IMR-90 (cell line): ENCODE results near the gene SPATA21.

Experiments
- FOS ChIP-seq: fragments of 150-350 bp; IDR thresholded peaks from 2 replicates; pipeline ENCODE4 v1.6.1; 2016; ENCODE audit warnings: low read depth, low read length
- POLR2A ChIP-seq: IDR thresholded peaks from 2 replicates; pipeline ENCODE4 v1.6.1; 2012; ENCODE audit warnings: mild to moderate bottlenecking, low read depth, low read length
- TF ChIP-seq, protein P1 (sequence below): conservative IDR thresholded peaks from 2 replicates; pipeline ENCODE4 v1.5.1; 2012; ENCODE audit warnings: mild to moderate bottlenecking, low read depth, low read length, improper control_type of control experiment
- TF ChIP-seq, protein P2 (sequence below): fragments of 150-350 bp; IDR thresholded peaks from 2 replicates; pipeline ENCODE4 v1.6.1; 2017; ENCODE audit warnings: mild to moderate bottlenecking, antibody characterized with exemption, low read length, low read depth

DNA sequence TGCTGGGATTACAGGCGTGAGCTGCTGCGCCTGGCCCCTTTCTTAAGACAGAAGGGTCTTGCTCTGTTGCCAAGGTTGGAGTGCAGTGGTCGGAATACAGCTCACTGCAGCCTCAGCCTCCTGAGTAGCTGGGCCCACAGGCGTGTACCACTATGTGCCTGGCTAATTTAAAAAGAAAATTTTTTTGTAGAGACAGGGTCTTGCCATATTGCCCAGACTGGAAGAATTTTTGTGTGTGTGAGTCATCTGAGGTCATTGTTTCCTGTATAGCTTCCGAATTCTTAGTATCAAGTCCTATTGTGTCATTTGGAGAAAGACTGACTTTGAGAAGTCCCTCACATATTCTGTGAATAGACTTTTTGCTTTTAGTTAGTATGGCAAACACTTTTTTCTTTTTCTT is 65.5 kb downstream of the SPATA21 start:
- TF ChIP-seq, protein P1, sequence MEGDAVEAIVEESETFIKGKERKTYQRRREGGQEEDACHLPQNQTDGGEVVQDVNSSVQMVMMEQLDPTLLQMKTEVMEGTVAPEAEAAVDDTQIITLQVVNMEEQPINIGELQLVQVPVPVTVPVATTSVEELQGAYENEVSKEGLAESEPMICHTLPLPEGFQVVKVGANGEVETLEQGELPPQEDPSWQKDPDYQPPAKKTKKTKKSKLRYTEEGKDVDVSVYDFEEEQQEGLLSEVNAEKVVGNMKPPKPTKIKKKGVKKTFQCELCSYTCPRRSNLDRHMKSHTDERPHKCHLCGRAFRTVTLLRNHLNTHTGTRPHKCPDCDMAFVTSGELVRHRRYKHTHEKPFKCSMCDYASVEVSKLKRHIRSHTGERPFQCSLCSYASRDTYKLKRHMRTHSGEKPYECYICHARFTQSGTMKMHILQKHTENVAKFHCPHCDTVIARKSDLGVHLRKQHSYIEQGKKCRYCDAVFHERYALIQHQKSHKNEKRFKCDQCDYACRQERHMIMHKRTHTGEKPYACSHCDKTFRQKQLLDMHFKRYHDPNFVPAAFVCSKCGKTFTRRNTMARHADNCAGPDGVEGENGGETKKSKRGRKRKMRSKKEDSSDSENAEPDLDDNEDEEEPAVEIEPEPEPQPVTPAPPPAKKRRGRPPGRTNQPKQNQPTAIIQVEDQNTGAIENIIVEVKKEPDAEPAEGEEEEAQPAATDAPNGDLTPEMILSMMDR = no peak
- TF ChIP-seq, protein P2, sequence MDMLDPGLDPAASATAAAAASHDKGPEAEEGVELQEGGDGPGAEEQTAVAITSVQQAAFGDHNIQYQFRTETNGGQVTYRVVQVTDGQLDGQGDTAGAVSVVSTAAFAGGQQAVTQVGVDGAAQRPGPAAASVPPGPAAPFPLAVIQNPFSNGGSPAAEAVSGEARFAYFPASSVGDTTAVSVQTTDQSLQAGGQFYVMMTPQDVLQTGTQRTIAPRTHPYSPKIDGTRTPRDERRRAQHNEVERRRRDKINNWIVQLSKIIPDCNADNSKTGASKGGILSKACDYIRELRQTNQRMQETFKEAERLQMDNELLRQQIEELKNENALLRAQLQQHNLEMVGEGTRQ = no peak
- TF ChIP-seq FOS = no peak
- no peak for TF ChIP-seq POLR2A
